Kidney (tissue), 14 donors: ENCODE measurements around the gene PACS2. TPM values are rescaled to one million over a fixed set of nuclear protein-coding genes. Genes with fewer than 3 reads are reported as not detected.
"Not testable (repeated sequence)": the region's sequence is repeated elsewhere in the genome, so short reads cannot be mapped to it uniquely, and the experiment has no call there.

Experiments used
- DNase-seq, 5 donors: peaks; one replicate each; pipeline ENCODE4 v3.0.0-alpha.2; 2013 to 2020
- FAIRE-seq: peaks from 2 replicates; lab custom pipeline; 2012; peaks lifted over from hg19 to GRCh38; lab: Jason Lieb, UNC
- H3K27ac ChIP-seq, 2 donors: one replicate each; pipeline ENCODE4 v1.7.0; 2013; ENCODE audit warnings: low read depth in 2 of 2, low read length in 2 of 2, inconsistent platforms in 1 of 2
- H3K27me3 ChIP-seq: one replicate; pipeline ENCODE4 v1.7.1; 2013; ENCODE audit warnings: low read length, inconsistent platforms; ENCODE audit not compliant: control insufficient read depth, insufficient read depth
- H3K36me3 ChIP-seq, 3 donors: one replicate each; pipeline versions ENCODE4 v1.7.0 to v1.7.1; 2013; ENCODE audit warnings: low read length in 3 of 3, control low read depth in 1 of 3, inconsistent platforms in 1 of 3; ENCODE audit not compliant: insufficient read depth in 3 of 3, control insufficient read depth in 2 of 3
- H3K4me1 ChIP-seq, 3 donors: one replicate each; pipeline versions ENCODE4 v1.7.0 to v1.7.1; 2013; ENCODE audit warnings: low read length in 3 of 3, inconsistent platforms in 1 of 3, low read depth in 1 of 3; ENCODE audit not compliant: control insufficient read depth in 2 of 3, insufficient read depth in 2 of 3
- H3K4me3 ChIP-seq, 3 donors: one replicate each; pipeline versions ENCODE4 v1.7.0 to v1.8.1; 2013; ENCODE audit warnings: low read length in 3 of 3, control low read depth in 1 of 3, inconsistent platforms in 1 of 3
- H3K9ac ChIP-seq, 3 donors: one replicate each; pipeline versions ENCODE4 v1.7.0 to v1.7.1; 2013; ENCODE audit warnings: low read length in 3 of 3, control low read depth in 1 of 3, inconsistent platforms in 1 of 3
- H3K9me3 ChIP-seq, 3 donors: one replicate each; pipeline versions ENCODE4 v1.7.0 to v1.7.1; 2013; ENCODE audit warnings: low read length in 3 of 3, control low read depth in 1 of 3, inconsistent platforms in 1 of 3; ENCODE audit not compliant: control insufficient read depth in 2 of 3, insufficient read depth in 1 of 3
- CTCF ChIP-seq: IDR thresholded peaks from 3 replicates; pipeline ENCODE4 v1.5.1; 2012; ENCODE audit warnings: mild to moderate bottlenecking, moderate library complexity, borderline replicate concordance; ENCODE audit not compliant: insufficient read depth; ENCODE audit errors: extremely low read depth
- intact Hi-C: fragments of 100-400 bp; cut with DNase I; formaldehyde crosslinking; loops from one replicate; pipeline ENCODE4 v1.11.1; 2022
- polyA plus RNA-seq: library from polyadenylated mRNA; stranded (reverse); fragments of 350-450 nt; fragmentation: Illumina TruSeq; extraction: RNeasy Lipid Tissue Mini Kit (QIAGEN cat#74804); gene quantifications from one replicate; pipeline ENCODE4 v1.2.3, GENCODE V29; 2014; ENCODE audit warnings: low read depth, low replicate concordance; ENCODE audit not compliant: insufficient read depth
- total RNA-seq: library from RNA; stranded (reverse); fragmentation: NEBNext Ultra II Directional; extraction: Animal tissue kit (Norgen Biotek cat#: 25700); gene quantifications from one replicate; pipeline ENCODE4 v1.2.1, GENCODE V29; 2021
- donor health status: control.
- donor health status: control.
- donor health status: control.
- donor health status: control.
- donor health status: control.
- donor health status: DM: yes; HTN: yes; CAD: no.
- donor health status: Normal renal cell carcinoma (clear cell type).

PACS2 gene
- total and polyA plus RNA-seq, 2 donors from 2014 or later: 35.7 to 83.9 TPM

DNA sequence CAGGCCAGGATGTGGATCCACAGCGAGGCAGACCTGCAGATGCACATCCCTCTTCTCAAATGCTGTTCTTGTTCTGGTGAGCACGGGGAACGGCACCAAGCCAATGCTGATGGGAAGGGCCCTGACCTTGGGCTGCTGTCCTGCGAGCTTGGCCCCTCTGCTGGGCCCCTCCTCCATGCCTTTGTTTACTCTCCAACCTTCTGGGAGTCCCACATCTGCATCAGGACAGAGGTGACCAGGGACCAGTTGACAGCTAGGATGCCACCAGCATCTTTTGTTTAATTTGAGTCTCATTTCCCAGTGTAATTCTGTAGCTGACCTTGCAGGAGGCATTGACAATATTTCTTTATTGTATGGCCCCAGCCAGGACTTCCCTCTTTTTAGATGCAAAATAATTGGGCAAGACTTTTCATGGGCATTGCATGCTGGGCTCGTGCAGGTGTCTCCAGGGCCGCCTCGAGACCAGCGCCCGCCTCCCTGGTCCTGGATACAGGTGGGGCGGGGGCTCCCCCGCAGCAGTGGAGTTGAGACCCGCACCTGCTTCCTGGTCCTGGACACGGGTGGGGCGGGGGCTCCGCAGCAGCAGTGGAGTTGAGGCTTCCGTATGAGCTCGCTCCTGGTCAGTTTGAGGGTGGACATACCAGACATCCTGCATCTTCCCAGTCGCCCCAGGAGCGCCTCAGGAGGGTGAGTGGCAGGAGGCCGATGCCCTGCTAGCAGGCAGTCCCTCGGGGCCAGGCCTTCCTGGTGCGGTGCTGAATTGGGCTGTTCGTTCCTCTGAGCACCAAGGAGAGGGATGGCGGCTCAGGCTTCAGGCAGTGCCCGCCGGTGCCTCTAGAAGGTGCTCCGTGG is 11.4 kb downstream of the PACS2 start:
- Histone ChIP-seq H3K36me3 (no peaks in the 10 kb centered on the region), H3K27me3 (no peaks in the 10 kb centered on the region), H3K4me3 (no peak overlapping the region), H3K27ac (no peak overlapping the region), H3K9ac (no peak overlapping the region), H3K9me3 (no peaks in the 10 kb centered on the region), H3K4me1 (peaks cover 0 to 20% (median 6%) of the 10 kb centered on the region in 3 donors)
- no peak for TF ChIP-seq CTCF
- FAIRE-seq: no peak
- intact Hi-C loops: no loop called here
- peak in 1 of 5 donors; percentile 42 for DNase-seq

DNA sequence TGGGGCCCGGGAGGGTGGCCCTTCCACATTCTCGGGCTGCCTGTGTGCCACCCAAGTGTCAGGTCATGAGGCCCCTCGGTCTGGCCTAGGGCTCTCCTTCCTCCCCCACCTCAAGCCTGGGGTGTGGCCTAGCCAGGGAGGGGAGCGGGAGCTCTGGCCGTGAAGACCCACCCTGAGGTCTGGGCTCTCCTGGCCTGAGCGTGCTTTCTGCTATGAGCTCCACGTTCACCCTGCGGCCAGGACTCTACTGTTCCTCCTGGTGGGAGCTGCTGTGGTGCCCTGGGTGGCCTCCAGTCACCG is 12.0 kb downstream of the PACS2 start:
- Histone ChIP-seq H3K9ac (no peak overlapping the region), H3K4me3 (no peak overlapping the region), H3K36me3 (no peaks in the 10 kb centered on the region), H3K9me3 (no peaks in the 10 kb centered on the region), H3K4me1 (peaks cover 0 to 23% (median 6%) of the 10 kb centered on the region in 3 donors), H3K27ac (no peak overlapping the region), H3K27me3 (no peaks in the 10 kb centered on the region)
- FAIRE-seq (no peak), DNase-seq (no peak)
- intact Hi-C loops: no loop called here
- no peak for TF ChIP-seq CTCF

- H3K27me3 ChIP-seq: no peaks in the 10 kb centered on the region
- no peak overlapping the region for H3K9ac ChIP-seq
- H3K4me3 ChIP-seq: no peak overlapping the region
- DNase-seq (no peak), FAIRE-seq (no peak)
- no peaks in the 10 kb centered on the region for H3K9me3 ChIP-seq
- no peak for TF ChIP-seq CTCF
- no peak overlapping the region for H3K27ac ChIP-seq
- H3K4me1 ChIP-seq: peaks cover 0 to 25% (median 6%) of the 10 kb centered on the region in 3 donors
- intact Hi-C loops: no loop called here
- H3K36me3 ChIP-seq: no peaks in the 10 kb centered on the region
Measured at GRCh38 chr14:105326891-105327694, 12.5 kb downstream of the PACS2 start.

- H3K27ac ChIP-seq, H3K27me3 ChIP-seq, intact Hi-C loops, H3K36me3 ChIP-seq, FAIRE-seq, H3K4me3 ChIP-seq, H3K9me3 ChIP-seq, DNase-seq, H3K9ac ChIP-seq: not testable (repeated sequence)
- peaks cover 0 to 27% (median 6%) of the 10 kb centered on the region in 3 donors for H3K4me1 ChIP-seq
Measured at GRCh38 chr14:105327695-105328045, 13.1 kb downstream of the PACS2 start.
